Vagina (tissue), 2 donors: Measurements from ENCODE around the gene SYNDIG1.

Experiments used
- CTCF ChIP-seq, 3 experiments: fragments of 450-650 bp in 2 of 3; fragments of 200-600 bp in 1 of 3; sonication (generic) in 1 of 3; IDR thresholded peaks; one replicate each; pipeline ENCODE4 v1.5.1; 2017 to 2019; ENCODE audit warnings: antibody characterized with exemption in 3 of 3, mild to moderate bottlenecking in 2 of 3, moderate library complexity in 2 of 3
- POLR2A ChIP-seq, 2 donors: fragments of 450-650 bp; IDR thresholded peaks; one replicate each; pipeline ENCODE4 v1.6.1; 2017; ENCODE audit warnings: antibody characterized with exemption in 2 of 2, mild to moderate bottlenecking in 2 of 2, moderate library complexity in 2 of 2

DNA sequence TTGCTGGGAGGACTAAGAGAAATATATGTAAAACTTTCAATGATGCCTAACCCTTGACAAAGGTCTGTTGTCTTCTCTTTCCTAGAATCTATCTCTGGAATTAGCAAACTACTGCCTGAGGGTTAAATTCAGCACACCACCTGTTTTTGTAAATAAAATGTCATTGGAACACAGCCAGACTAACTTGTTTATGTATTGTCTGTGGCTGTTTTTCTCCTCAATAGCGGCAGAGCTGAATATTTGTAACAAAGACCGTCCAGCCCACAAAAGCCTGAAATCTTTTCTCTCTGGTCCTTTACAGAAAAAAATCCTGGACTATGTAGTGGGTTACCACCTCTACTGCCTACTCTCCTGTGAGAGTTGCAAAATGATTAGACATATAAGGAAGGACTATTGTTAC is 33.3 kb upstream of the SYNDIG1 start:
- TF ChIP-seq CTCF (IDR thresholded peaks at IDR 0.05) (no peak), POLR2A (IDR thresholded peaks at IDR 0.05) (no peak)
